ENCODE results near the gene NAA80. TPM values are rescaled to one million over a fixed set of nuclear protein-coding genes. Genes with fewer than 3 reads are reported as not detected.

The NAA80 gene, protein sequence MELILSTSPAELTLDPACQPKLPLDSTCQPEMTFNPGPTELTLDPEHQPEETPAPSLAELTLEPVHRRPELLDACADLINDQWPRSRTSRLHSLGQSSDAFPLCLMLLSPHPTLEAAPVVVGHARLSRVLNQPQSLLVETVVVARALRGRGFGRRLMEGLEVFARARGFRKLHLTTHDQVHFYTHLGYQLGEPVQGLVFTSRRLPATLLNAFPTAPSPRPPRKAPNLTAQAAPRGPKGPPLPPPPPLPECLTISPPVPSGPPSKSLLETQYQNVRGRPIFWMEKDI
- total RNA-seq: 3.1 and 3.4 TPM in 2 replicates

DNA sequence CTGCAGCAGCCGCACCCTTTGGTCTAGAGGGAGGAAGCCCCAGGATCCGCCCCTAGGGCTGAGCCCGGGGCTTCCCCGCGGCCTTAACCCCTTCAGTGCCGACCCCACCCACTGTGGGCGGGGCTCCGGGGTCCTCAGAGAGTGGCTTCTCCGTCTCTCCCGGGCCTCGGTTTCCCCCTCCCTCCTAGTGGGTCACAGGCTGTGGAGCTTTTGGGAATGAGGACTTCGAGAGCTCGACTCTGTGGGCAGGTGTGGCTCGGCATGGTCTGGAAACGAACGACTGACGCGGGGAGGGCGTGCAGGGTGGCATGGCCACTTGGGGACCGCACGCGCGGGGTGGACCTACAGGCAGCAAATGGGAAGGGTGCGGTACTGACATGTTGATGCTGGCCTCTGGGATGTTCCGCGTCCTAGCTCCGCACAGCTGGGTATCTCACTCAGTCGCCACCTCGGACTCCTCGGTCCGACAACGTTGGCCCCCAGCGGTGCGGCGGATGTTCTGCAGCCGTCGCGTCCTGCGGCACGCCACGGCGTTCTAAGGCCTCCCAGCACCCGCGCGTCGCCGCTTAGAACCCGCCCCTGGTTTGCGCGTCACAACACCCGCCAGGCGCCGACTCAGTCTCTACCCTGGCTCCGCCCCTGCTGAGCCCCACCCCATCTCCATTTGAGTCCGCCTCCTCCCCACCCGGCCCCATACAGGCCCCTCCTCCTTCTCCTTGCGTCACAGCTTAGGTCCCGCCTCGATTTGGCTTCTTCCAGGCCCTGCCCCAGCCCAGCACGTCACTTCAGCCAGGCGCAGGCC lies at the start of gene NAA80, which contains the start of gene HYAL3:
Gene NAA80 (minus strand): TSS at position 570 of the 802 bp plus-strand sequence. CDS start 1,942 bp downstream, outside the sequence.
Gene HYAL3 (minus strand): TSS at position 570 of the 802 bp plus-strand sequence. CDS start 3,803 bp downstream, outside the sequence.

DNA sequence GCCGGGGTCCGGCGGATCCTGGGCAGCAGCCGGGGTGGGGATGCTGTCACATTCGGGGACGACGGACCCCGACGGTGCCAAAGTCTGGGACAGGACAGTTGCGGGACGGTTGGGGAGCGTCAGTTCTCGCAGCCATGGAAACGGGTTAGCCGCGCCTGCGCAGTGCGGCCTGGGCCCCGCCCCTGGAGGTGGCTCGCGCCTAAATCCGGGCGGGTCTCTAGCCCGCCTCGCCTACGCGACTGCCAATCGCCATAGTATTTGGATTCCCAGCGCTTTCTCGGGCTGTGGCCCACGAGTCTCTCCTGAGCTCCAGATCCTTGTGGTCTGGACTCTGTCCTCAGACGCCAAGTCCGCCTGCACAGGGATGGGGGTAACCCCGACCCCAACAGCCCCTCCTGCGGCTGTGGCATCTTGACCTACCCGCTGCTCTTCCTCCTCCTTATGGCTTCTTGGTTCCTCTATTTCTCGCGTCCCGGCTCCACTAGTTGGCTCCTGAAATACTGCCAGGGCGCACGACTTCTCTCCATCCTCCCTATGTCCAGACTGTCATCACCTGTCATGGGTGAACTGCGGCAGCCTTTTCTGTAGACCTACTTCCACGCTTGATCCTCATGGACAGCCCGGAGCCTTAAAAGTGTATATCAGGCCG lies 46.5 kb upstream of the NAA80 start, which contains the start of gene ZMYND10:
Gene ZMYND10 (minus strand): TSS at position 147 of the 649 bp plus-strand sequence. CDS start 153 bp downstream, outside the sequence.

DNA sequence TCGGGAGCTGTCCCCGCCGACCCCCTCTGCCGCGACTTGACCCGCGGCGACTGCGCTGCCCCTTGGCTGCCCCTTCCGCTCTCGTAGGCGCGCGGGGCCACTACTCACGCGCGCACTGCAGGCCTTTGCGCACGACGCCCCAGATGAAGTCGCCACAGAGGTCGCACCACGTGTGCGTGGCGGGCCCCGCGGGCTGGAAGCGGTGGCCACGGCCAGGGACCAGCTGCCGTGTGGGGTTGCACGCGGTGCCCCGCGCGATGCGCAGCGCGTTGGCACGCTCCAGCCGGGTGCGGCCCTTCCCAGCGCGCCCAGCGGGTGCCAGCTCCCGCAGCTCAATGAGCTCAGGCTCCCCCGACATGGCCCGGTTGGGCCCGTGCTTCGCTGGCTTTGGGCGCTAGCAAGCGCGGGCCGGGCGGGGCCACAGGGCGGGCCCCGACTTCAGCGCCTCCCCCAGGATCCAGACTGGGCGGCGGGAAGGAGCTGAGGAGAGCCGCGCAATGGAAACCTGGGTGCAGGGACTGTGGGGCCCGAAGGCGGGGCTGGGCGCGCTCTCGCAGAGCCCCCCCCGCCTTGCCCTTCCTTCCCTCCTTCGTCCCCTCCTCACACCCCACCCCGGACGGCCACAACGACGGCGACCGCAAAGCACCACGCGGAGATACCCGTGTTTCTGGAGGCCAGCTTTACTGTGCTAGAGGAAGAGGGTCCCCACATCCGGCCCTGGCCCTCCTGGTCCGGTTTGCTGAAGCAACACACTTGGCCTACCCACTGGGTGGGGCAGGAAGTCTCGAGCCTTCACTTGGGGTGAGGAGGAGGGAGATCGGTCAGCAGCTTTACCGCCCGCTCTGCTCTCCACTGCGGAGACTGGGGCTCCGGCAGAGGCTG lies 41.5 kb upstream of the NAA80 start, which contains the start of gene RASSF1:
Gene RASSF1 (minus strand): TSS at position 389 of the 882 bp plus-strand sequence. CDS start 31 bp downstream, at position 358.

DNA sequence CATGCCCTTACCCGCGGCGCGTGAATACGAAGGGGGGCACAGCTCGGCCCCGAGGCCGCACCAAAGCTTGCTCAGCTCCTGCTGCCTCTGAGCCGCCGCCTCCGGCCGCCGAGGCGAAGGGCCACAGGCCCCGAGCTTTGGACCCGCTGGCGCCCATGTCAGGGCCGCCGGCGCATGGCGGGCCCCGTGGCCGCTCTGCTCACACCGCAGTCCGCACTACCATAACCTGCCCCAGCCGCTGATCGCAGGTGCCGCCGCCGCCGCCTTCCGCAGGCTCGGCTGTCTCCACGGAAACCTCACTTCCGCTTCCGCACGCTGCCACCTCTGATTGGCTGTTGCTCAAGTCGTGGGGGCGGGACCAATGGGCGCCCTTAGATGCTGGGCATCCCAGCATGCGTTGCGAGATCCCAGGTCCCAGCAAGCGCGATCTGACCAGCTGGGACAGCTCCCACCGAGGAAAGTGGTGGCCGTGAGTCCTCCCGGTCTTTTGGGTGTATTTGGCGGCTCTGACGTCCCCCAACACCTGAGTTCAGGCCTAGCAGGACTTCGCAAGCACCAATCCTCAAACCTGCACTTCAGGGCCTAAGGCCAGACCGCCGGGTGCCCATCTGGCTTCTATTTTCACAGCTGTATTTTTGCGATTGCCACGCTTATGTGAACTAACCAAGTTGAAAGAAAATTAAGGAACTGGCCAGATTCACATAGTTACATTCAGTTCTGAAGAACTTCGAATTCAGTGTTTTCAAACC lies 28.9 kb upstream of the NAA80 start, which contains the start of gene TUSC2:
Gene TUSC2 (minus strand): TSS at position 281 of the 749 bp plus-strand sequence. CDS start 124 bp downstream, at position 157.

DNA sequence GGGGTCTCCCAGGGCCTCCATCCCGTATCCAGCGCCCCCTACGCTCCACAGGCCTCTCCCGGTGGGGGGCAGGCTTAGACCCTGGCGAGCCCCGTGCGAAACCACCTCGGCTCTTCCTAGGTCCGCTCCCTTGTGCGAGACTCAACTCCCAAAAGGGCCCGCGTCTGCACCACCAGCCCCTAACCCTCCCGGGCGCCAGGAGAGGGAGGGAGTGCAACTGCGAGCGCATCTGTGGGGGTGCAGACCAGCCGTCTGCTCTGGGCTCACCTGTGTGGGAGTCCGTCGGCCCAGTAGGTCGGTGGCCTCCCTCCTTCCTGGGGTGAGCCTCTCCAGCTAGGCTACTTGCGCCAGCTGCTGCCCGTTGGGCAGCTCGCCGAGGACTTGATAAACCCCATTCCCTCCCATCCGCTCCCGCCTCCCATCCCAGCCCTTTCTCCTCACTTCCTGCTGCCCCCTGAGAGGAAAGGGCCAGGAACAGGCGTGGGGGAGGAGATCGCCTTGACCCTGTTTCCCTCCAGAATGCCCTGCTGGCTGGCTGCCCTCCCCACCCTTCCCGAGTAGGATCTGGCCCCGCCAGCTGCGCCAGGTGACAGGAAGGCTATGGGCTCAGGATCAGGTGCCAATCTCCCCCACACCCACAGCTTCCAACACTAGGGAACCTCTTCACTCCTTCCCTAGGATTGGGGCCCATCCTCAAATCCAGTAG lies 23.3 kb upstream of the NAA80 start, which contains the start of gene HYAL2:
Gene HYAL2 (minus strand): TSS at position 360 of the 706 bp plus-strand sequence. CDS start 2,256 bp downstream, outside the sequence.

DNA sequence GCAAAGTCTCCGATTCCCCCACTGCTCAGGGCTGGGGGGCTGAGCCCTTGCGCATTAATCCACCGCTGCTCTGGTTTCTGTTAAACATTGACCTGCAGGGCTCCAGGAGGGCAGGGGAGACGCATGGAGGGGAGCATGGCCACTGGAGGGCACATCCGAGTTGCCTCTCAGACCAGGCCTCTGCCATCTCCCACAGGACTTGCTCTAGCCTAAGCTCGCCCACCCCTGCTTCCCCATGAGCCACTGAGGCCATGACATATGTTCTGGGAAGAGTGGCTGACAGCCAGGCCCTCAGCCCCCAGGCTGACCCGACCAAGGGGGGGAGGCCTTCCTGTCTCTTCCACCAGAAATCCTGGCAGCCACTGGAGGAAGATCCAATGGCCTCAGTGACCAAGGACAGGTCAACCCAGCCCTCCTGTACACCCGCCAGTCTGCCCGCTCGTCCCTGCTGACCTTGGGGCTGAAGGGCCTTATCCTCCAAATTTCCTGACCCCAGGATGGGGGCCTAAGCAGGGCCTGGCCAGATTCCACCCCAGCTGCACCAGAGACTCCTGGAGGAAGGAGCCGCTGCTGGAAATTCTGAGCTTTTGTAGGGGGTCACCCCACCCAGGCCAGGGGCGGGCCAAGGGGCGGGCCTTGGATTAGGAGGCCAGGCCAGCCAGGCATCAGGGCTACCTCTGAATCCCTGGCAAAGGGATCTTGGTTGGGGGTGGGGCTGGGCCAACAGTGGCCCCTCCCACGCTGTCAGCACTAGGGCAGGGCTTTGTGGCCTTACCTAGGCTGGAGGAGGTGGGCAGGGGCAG lies 4.0 kb upstream of the NAA80 start, which contains the start of gene HYAL1:
Gene HYAL1 (minus strand): TSS at position 562 of the 803 bp plus-strand sequence. CDS start 618 bp downstream, outside the sequence.

DNA sequence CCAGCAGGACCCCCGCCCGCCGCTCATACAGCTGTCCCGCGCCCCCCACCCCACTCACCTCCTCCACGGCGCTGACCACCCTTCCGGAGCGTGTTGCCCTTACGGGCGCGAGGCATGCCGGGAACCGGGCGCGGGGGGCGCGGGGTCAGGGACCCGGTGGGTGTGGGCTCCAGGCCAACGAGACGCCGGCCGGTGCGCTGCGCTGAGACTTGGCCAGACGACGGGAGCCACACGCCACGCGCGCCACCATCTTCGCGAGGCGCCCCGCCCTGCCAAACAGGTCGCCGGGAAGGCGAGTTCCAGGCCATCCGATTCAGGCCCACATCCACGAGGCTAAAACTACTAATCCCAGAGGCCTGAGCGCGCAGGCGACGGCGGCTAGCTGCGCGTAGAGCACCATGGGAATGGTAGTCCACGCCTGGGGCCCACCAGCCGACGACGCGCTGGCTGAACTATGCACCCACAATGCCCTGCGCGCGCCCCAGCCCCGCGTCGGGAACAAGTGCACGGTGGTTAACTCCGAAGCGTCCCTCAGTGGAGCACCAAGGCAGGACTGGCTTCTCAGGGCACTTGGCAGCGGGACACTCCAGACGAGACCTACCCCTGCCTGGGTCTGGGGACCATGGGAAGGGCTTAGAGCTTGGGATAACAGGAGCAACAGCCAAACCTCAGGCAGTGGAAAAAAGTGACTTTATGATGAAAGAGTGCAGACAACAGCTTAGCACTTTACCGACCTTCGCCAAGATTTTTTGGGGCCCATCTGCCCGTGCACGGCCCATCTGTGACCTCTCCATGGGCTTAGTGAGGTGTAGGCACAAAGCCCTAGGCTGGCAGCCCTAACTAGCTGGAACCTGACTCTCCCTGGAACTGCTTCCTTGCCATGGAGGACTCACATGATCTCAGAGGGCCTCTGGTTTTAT lies 6.8 kb downstream of the NAA80 start, which contains the start of gene IFRD2:
Gene IFRD2 (minus strand): TSS at position 271 of the 920 bp plus-strand sequence. CDS start 155 bp downstream, at position 116.

DNA sequence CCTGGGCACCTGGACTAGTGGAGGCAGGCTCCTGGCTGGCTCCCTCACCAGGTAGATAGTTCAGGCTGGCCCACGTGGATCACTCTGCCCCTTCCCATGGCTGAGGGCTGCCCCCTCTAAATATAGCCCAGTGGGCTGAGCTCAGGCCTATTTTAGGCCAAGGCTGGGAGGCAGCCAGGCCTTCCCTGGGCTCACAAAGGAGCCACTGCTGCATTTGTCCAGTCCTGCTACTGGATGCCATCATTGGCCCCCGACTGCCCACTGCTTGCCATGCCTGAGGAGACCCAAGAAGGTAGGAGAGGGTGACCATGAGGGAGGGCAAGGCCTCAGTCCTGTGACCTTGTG lies 20.4 kb downstream of the NAA80 start, which contains the start of gene LSMEM2:
Gene LSMEM2 (plus strand): TSS at position 208 of the 345 bp plus-strand sequence. CDS start 27 bp downstream, at position 235.

DNA sequence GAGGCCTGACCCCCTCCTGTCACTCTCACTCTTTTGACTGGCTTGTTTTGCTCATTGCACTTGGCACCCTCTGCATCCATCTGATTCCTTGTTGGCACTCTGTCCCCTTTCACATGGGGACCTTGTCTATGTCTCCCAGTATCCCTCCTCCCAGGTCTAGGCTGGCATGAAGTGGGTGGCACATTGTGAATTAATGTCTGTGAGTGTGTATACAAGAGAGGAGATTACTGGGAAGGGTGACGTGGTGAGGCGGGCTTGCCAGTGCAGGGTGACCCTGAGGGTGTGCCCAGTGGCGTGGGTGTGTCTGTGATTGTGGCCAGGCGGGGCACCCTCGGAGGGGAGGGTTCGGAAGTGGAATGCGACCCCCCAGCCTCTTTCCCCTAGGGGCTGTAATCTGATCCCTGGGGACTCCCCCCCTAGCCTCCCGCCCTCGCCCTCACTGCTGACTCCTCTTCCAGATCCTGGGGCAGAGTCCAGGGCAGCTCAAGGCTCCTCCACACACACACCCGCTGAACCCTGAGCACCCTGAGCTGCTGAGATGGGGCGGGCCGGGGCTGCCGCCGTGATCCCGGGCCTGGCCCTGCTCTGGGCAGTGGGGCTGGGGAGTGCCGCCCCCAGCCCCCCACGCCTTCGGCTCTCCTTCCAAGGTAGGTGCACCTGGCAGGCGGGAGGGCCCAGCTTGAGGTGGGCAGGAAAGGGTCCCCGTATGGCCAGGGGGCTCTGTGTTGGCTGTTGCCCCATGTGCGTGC lies 30.3 kb downstream of the NAA80 start, which contains the start of gene SEMA3B:
Gene SEMA3B (plus strand): TSS at position 445 of the 749 bp plus-strand sequence. CDS start 94 bp downstream, at position 539.

Other genes with a start within 250 kb of the NAA80 start
- gene RBM5, start 210.5 kb downstream of the NAA80 start, total RNA-seq: 66.9 and 72.5 TPM in 2 replicates
- gene SEMA3F, start 144.1 kb downstream of the NAA80 start, total RNA-seq: 65.3 and 87.8 TPM in 2 replicates
- gene GNAT1, start 107.8 kb downstream of the NAA80 start, total RNA-seq: 0.43 TPM in 1 of 2 replicates, not detected in the other
- not detected in 2 replicates for gene SLC38A3, start 94.1 kb downstream of the NAA80 start, total RNA-seq
- 85.3 and 148 TPM in 2 replicates for gene GNAI2, start 63.2 kb downstream of the NAA80 start, total RNA-seq
- gene SEMA3B, start 30.3 kb downstream of the NAA80 start, total RNA-seq: 8.2 and 15.6 TPM in 2 replicates
- gene LSMEM2, start 20.3 kb downstream of the NAA80 start, total RNA-seq: not detected in 2 replicates
- gene IFRD2, start 7.0 kb downstream of the NAA80 start, total RNA-seq: 150 and 196 TPM in 2 replicates
- gene HYAL3, start within 50 bp of the NAA80 start, total RNA-seq: 7.5 and 14.7 TPM in 2 replicates
- gene HYAL1, start 4.2 kb upstream of the NAA80 start, total RNA-seq: 4.8 and 6.6 TPM in 2 replicates
- 74.0 and 95.7 TPM in 2 replicates for gene HYAL2, start 23.3 kb upstream of the NAA80 start, total RNA-seq
- 14.9 and 16.9 TPM in 2 replicates for gene TUSC2, start 28.8 kb upstream of the NAA80 start, total RNA-seq
- 17.4 and 23.2 TPM in 2 replicates for gene RASSF1, start 41.4 kb upstream of the NAA80 start, total RNA-seq
- 0.24 and 1.9 TPM in 2 replicates for gene ZMYND10, start 46.3 kb upstream of the NAA80 start, total RNA-seq
- 15.6 and 18.3 TPM in 2 replicates for gene NPRL2, start 51.4 kb upstream of the NAA80 start, total RNA-seq
- 17.1 and 28.4 TPM in 2 replicates for gene CYB561D2, start 51.5 kb upstream of the NAA80 start, total RNA-seq
- 31.1 and 45.1 TPM in 2 replicates for gene TMEM115, start 60.1 kb upstream of the NAA80 start, total RNA-seq
- gene CACNA2D2, start 204.2 kb upstream of the NAA80 start, total RNA-seq: not detected in 2 replicates